ENCODE results near the gene PADI3.
"Not testable (repeated sequence)": the region's sequence is repeated elsewhere in the genome, so short reads cannot be mapped to it uniquely, and the experiment has no call there.

The PADI3 gene

GRCh38 chr1:17307329-17307728 is 58.4 kb downstream of the PADI3 start:
- no peak for DNase-seq

GRCh38 chr1:17307946-17308345 is 59.0 kb downstream of the PADI3 start, which contains the start of gene PADI4:
PADI4 (plus strand) TSS chr1:17308197; CDS start chr1:17308223, 26 bp downstream.
- no peak for DNase-seq

DNA sequence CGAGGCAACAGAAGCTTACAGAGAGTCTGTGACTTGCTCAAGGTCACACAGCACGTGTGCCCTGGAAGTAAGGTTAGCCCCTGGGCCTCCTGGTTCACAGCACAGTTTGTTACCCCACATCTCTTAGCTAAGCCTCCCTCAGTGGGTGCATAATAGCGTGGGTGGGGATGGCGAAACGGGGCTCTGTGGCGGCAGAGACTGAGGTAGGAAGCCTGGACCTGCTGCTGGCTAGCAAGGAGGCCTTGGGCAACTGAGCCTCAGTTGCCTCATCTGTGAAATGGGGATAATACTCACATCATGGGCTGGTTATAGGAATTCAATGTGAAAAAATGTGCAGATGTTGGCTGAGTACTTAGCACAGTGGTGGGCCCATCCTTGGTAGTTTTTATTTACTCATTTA is 59.7 kb downstream of the PADI3 start:
- no peak for DNase-seq

GRCh38 chr1:17309426-17310067 is 60.6 kb downstream of the PADI3 start:
- DNase-seq: no peak

GRCh38 chr1:17310068-17310640 is 61.3 kb downstream of the PADI3 start:
- no peak for DNase-seq

- no peak for DNase-seq
Measured at GRCh38 chr1:17313530-17314309, 64.8 kb downstream of the PADI3 start.

GRCh38 chr1:17314491-17314971 is 65.6 kb downstream of the PADI3 start:
- no peak for DNase-seq

DNA sequence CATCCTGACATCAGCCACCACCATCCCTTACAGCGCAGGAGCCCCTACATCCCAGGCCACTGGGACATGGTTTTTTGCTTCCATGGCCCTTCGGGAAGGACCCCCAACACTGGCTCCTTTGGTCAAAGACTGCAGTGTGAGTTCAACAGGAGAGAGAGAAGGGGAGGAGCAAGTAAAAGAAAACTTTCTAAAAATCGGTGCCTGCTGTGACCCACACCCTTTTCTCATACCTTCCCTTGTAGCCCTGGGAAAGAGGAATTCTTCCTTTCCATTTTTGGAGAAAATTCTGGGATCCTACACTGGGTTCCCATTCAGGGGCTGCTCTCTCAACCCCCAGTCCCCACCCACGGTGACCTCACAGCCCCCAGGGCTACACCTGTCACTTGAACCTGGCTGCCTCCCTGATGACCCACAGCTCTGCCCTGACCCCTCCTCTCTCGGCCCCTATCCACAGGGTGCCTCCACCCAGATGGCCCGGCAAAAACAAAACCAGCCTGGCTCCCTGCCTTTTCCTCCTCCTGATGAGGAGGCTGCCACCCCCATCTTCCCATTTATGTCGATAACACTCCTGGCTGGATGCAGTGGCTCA is 66.7 kb downstream of the PADI3 start:
- DNase-seq: no peak

- no peak for DNase-seq
Measured at GRCh38 chr1:17316704-17317103, 67.8 kb downstream of the PADI3 start.

DNA sequence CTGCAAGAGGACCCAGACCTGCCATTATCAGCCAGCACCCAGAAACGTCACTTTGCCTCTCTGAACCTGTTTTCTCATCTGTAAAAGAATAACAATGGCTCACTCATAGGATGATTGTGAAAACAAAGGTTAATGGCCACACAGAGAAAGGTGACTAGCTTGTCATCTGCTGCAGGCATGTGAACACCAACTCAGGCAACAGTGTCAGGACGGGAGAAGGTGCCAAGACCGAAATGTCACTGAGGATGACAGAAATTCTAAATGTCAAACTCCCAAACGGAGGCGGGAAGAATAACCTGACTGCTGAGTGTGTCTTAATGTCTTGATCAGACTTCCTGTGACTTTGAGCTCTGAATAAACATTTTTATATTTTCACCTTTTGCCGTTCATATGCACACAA is 69.4 kb downstream of the PADI3 start:
- no peak for DNase-seq

DNA sequence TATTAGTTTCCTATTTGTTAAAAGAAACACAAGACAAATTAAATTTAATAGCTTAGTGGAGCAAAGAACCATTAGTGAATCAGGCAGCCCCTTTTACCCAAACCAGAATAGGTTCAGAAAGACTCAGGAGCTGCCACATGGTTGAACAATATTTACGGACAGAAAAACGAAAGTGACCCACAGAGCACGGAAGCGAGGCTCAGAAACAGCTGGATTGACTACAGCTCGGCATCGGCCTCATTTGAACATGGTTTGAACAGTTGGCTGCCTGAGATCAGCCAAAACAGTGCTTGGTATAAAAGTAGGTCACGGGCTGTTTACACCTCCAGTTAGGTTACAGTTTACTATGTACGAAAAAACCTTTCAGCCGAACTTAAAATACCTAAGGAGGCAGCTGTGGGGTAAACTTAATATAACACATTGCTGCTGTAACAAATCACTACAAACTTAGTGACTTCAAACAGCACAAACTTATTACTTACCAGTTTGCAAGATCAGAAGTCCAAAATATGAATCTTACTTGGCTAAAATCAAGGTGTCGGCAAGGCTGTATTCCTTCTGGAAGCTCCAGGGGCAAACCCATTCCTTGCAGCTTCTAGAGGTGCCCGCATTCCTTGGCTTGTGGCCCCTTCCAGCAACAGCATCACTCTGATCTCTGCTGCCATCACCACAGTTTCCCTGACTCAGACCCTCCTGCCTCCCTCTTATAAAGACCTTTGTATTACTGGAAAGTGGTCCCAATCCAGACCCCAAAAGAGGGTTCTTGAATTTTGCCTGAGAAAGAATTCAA is 70.9 kb downstream of the PADI3 start:
- no peak for DNase-seq

GRCh38 chr1:17321857-17322390 is 73.0 kb downstream of the PADI3 start:
- not testable (repeated sequence) for DNase-seq

GRCh38 chr1:17328855-17329254 is 80.0 kb downstream of the PADI3 start:
- no peak for DNase-seq

- DNase-seq: no peak
Measured at GRCh38 chr1:17329610-17330009, 80.7 kb downstream of the PADI3 start.

DNA sequence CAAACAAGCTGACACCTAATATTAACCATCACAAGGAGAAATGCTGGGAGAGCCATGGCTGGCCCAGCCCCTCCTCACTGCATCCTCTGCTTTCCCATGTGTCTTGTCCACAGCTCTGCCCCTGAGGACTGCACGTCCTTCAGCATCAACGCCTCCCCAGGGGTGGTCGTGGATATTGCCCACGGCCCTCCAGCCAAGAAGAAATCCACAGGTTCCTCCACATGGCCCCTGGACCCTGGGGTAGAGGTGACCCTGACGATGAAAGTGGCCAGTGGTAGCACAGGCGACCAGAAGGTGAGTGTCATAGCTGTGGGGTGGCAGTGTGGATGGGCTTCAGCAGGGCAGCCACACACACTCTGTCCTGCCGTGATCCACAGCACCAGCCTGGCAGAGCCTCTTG is 82.0 kb downstream of the PADI3 start:
- no peak for DNase-seq

GRCh38 chr1:17333081-17333480 is 84.2 kb downstream of the PADI3 start:
- DNase-seq: no peak

Measured in NCI-H2107 (cell line).